ENCODE results near the gene PPIL6.

The PPIL6 gene

GRCh38 chr6:109449795-109450673 lies 9.6 kb upstream of the PPIL6 start:
- no peak for TF ChIP-seq CTCF (conservative IDR thresholded peaks at IDR 0.05; ENCODE audit: control insufficient read depth, insufficient read depth, low read depth, low read length)
- no peak overlapping the region for H3K4me3 ChIP-seq (ENCODE audit: control insufficient read depth, low read depth, low read length)
- no peak for DNase-seq (ENCODE audit: low read depth)

- no peak overlapping the region for H3K4me3 ChIP-seq (ENCODE audit: control insufficient read depth, low read depth, low read length)
- no peak for TF ChIP-seq CTCF (conservative IDR thresholded peaks at IDR 0.05; ENCODE audit: control insufficient read depth, insufficient read depth, low read depth, low read length)
- DNase-seq (ENCODE audit: low read depth) = no peak
These were observed 8.8 kb upstream of the PPIL6 start for GRCh38 chr6:109449064-109449794.

- no peak for DNase-seq (ENCODE audit: low read depth)
- H3K4me3 ChIP-seq (ENCODE audit: control insufficient read depth, low read depth, low read length) = no peak overlapping the region
- TF ChIP-seq CTCF (conservative IDR thresholded peaks at IDR 0.05; ENCODE audit: control insufficient read depth, insufficient read depth, low read depth, low read length) = no peak
These were observed 8.2 kb upstream of the PPIL6 start for GRCh38 chr6:109448615-109449014.

- DNase-seq (ENCODE audit: low read depth) = peak; percentile 31
- TF ChIP-seq CTCF (conservative IDR thresholded peaks at IDR 0.05; ENCODE audit: control insufficient read depth, insufficient read depth, low read depth, low read length) = no peak
- no peak overlapping the region for H3K4me3 ChIP-seq (ENCODE audit: control insufficient read depth, low read depth, low read length)
These were observed 7.6 kb upstream of the PPIL6 start for GRCh38 chr6:109447878-109448555.

- no peak for TF ChIP-seq CTCF (conservative IDR thresholded peaks at IDR 0.05; ENCODE audit: control insufficient read depth, insufficient read depth, low read depth, low read length)
- DNase-seq (ENCODE audit: low read depth) = no peak
- H3K4me3 ChIP-seq (ENCODE audit: control insufficient read depth, low read depth, low read length) = no peak overlapping the region
These were observed 6.7 kb upstream of the PPIL6 start for GRCh38 chr6:109447087-109447486.

- TF ChIP-seq CTCF (conservative IDR thresholded peaks at IDR 0.05; ENCODE audit: control insufficient read depth, insufficient read depth, low read depth, low read length) = no peak
- no peak overlapping the region for H3K4me3 ChIP-seq (ENCODE audit: control insufficient read depth, low read depth, low read length)
- no peak for DNase-seq (ENCODE audit: low read depth)
These were observed 6.1 kb upstream of the PPIL6 start for GRCh38 chr6:109446541-109446940.

Measured in fibroblast of mammary gland (primary cell).